Measurements from ENCODE around the gene PDZRN3. TPM values are rescaled to one million over a fixed set of nuclear protein-coding genes. Genes with fewer than 3 reads are reported as not detected.

Gene PDZRN3
- total RNA-seq, 1 experiment from 2014 or later = not detected

- in situ Hi-C loops (cut with HindIII; ENCODE audit: low pct_unique_long_range_greater_than_20kb, low sequenced_read_pairs) (no loop called here), intact Hi-C loops (cut with micrococcal nuclease; ENCODE audit: unreplicated experiment) (no loop called here)
- no TSS peak for BruUV-seq (replicated peaks)
- POLR2A ChIA-PET = no interaction called here
- ATAC-seq (no peak), DNase-seq (ENCODE audit: low read depth, low spot score) (no peak)
- H3K27ac ChIP-seq (ENCODE audit: low read length) = no peak overlapping the region
- H3K9me3 ChIP-seq (ENCODE audit: control insufficient read depth, insufficient read depth, low read depth, low read length) = no peaks in the 10 kb centered on the region
- no peak for TF ChIP-seq REST (IDR thresholded peaks at IDR 0.05; ENCODE audit: insufficient read depth in 1 of 2, low read depth in 2 of 2, low read length in 1 of 2)
- TF ChIP-seq POLR2AphosphoS5 (IDR thresholded peaks at IDR 0.05; ENCODE audit: low read depth, low read length) = no peak
- TF ChIP-seq CTCF (IDR thresholded peaks at IDR 0.05) = no peak
- no peak for TF ChIP-seq TCF7L2 (IDR thresholded peaks at IDR 0.05; ENCODE audit: low read depth, low read length)
- H3K36me3 ChIP-seq (ENCODE audit: control insufficient read depth, insufficient read depth, low read length) = no peaks in the 10 kb centered on the region
- CTCF ChIA-PET = no interaction called here
- no peaks in the 10 kb centered on the region for H3K27me3 ChIP-seq (ENCODE audit: control insufficient read depth, insufficient read depth, low read length)
- H3K4me3 ChIP-seq (ENCODE audit: low read depth in 2 of 2, low read length in 2 of 2) = no peak overlapping the region
- H3K4me1 ChIP-seq (ENCODE audit: control insufficient read depth, insufficient read depth, low read length) = no peaks in the 10 kb centered on the region
Observed at GRCh38 chr3:73478858-73479257, 145.9 kb downstream of the PDZRN3 start.

DNA sequence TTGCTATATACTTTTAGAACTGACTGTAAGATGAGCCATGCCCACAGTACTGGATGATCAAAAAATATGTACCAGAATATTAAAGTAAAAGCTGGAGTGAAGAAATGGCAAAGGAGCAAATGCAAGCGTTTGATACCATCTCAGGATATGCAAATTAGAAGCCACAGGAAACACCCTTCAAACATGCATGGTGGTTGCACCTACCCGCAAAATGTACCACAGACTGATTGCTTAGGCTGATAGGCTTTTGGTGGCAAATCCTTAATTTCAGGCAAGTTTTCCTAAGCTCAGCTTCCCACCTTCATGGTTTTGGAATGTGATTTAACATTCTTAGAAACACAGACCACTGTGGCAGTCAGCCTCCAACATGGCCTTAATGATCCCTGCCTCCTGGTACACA, 149.0 kb downstream of the PDZRN3 start:
- no peak overlapping the region for H3K27ac ChIP-seq (ENCODE audit: low read length)
- no peaks in the 10 kb centered on the region for H3K36me3 ChIP-seq (ENCODE audit: control insufficient read depth, insufficient read depth, low read length)
- TF ChIP-seq POLR2AphosphoS5 (IDR thresholded peaks at IDR 0.05; ENCODE audit: low read depth, low read length) = no peak
- no peak for TF ChIP-seq SIN3A (IDR thresholded peaks at IDR 0.05; ENCODE audit: borderline replicate concordance, insufficient read depth, low read depth, low read length)
- no peak for TF ChIP-seq TCF7L2 (IDR thresholded peaks at IDR 0.05; ENCODE audit: low read depth, low read length)
- no peak for TF ChIP-seq REST (IDR thresholded peaks at IDR 0.05; ENCODE audit: insufficient read depth in 1 of 2, low read depth in 2 of 2, low read length in 1 of 2)
- no peak for TF ChIP-seq CTCF (IDR thresholded peaks at IDR 0.05)
- intact Hi-C loops (cut with micrococcal nuclease; ENCODE audit: unreplicated experiment) (no loop called here), in situ Hi-C loops (cut with HindIII; ENCODE audit: low pct_unique_long_range_greater_than_20kb, low sequenced_read_pairs) (no loop called here)
- H3K9me3 ChIP-seq (ENCODE audit: control insufficient read depth, insufficient read depth, low read depth, low read length) = no peaks in the 10 kb centered on the region
- H3K4me1 ChIP-seq (ENCODE audit: control insufficient read depth, insufficient read depth, low read length) = no peaks in the 10 kb centered on the region
- CTCF ChIA-PET = no interaction called here
- ATAC-seq = no peak
- POLR2A ChIA-PET = no interaction called here
- no peak overlapping the region for H3K4me3 ChIP-seq (ENCODE audit: low read depth in 2 of 2, low read length in 2 of 2)
- BruUV-seq (replicated peaks) = no TSS peak
- no peaks in the 10 kb centered on the region for H3K27me3 ChIP-seq (ENCODE audit: control insufficient read depth, insufficient read depth, low read length)
- DNase-seq (ENCODE audit: low read depth, low spot score) = no peak
